Epithelial cell of esophagus (primary cell): Measurements from ENCODE around the gene TNNT2.

Experiments
- DNase-seq: peaks from one replicate; pipeline ENCODE4 v3.0.0; 2010; ENCODE audit warnings: low read depth
- H3K4me3 ChIP-seq: 2 replicates; pipeline ENCODE4 v1.5.1; 2011; ENCODE audit warnings: mild to moderate bottlenecking, low read length, control low read depth
- TF ChIP-seq, protein P1 (sequence below): IDR thresholded peaks from 2 replicates; pipeline ENCODE4 v1.5.1; 2011; ENCODE audit warnings: low read depth, mild to moderate bottlenecking, low read length, control low read depth, inconsistent platforms; ENCODE audit not compliant: insufficient read depth; ENCODE audit errors: missing control alignments

The TNNT2 gene

GRCh38 chr1:201421041-201421440 lies 43.6 kb upstream of the TNNT2 start:
- no peak for DNase-seq
- no peak overlapping the region for H3K4me3 ChIP-seq
- TF ChIP-seq, protein P1, sequence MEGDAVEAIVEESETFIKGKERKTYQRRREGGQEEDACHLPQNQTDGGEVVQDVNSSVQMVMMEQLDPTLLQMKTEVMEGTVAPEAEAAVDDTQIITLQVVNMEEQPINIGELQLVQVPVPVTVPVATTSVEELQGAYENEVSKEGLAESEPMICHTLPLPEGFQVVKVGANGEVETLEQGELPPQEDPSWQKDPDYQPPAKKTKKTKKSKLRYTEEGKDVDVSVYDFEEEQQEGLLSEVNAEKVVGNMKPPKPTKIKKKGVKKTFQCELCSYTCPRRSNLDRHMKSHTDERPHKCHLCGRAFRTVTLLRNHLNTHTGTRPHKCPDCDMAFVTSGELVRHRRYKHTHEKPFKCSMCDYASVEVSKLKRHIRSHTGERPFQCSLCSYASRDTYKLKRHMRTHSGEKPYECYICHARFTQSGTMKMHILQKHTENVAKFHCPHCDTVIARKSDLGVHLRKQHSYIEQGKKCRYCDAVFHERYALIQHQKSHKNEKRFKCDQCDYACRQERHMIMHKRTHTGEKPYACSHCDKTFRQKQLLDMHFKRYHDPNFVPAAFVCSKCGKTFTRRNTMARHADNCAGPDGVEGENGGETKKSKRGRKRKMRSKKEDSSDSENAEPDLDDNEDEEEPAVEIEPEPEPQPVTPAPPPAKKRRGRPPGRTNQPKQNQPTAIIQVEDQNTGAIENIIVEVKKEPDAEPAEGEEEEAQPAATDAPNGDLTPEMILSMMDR: no peak

GRCh38 chr1:201420608-201421002 lies 43.1 kb upstream of the TNNT2 start:
- no peak overlapping the region for H3K4me3 ChIP-seq
- TF ChIP-seq, protein P1: no peak
- no peak for DNase-seq

DNA sequence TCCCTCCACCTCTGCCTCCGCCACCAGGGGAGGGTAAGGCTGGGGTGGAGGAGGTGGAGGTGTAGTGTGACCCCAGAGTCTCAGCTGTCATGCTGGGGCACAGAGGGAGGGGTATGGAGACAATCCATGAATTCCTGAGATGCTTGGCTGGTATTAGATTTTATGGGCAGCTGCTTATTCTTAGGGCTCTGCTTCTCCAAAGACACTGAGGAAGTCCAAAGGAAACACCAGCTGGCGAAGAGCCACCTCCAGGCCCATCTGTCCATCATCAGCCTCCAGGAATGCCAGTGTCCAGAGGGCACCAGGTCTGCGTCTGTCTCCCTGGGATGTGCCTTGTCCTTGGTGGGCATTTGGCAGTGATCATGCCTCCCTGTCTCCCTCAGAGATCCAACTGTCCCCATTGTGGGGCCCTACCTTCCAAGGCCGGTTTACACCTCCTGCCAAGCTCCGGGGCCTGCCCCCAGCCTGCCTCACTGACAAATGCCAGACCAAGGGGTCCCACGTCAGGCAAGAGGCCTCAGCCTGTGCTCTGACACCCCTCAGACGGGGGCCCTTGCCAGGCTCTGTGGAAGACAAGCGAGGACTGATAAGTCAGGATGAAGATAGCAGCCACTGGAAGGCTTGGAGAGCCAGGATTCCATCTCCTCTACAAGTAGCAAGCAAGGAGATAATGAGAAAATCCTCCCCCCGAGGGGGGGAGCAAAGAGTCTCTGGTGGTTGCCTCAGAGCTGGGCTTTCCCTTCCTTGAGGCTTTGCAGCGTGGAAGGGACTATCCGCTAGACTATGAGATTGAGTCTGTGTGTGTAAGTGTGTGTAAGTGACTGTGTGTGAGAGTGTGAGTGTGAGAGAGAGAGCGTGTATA lies 42.5 kb upstream of the TNNT2 start:
- TF ChIP-seq, protein P1: no peak
- H3K4me3 ChIP-seq: no peak overlapping the region
- DNase-seq: no peak

- TF ChIP-seq, protein P1: no peak
- no peak for DNase-seq
- no peak overlapping the region for H3K4me3 ChIP-seq
Observed at GRCh38 chr1:201419256-201419655, 41.8 kb upstream of the TNNT2 start.

GRCh38 chr1:201418461-201418860 lies 41.0 kb upstream of the TNNT2 start:
- H3K4me3 ChIP-seq: no peak overlapping the region
- TF ChIP-seq, protein P1: no peak
- DNase-seq: no peak

DNA sequence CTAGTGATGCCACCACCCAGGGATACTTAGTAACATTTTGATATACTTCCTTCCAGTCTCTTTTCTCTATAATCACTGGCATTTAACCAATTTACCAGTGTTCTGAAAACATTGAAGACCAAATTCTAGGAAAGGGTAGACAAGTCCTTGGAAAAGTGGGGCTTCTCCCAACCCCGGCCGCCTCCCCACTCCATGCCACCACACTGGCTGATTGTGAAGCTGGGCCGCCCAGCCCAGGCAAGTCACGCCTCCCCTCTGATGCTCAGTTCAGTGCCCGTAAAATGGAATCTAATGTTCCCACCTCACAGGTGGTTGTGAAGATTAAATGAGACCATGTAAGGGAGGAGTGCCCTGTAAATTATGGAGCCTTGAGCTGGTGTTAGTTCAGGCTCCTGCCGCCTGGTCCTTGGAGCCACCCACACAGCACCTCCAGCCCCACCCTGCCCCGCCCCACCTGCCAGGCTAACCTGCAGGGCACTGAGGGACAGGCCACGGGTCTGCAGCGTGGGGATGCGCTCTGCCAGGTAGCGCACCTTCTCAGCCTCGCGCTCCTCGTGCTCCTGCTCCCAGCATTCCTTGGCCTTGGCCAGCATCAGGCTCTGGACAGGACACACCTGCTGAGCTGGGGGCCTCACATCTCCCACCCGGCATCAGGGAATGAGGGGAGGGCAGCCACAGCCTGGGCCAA lies 36.7 kb upstream of the TNNT2 start:
- no peak for DNase-seq
- no peak overlapping the region for H3K4me3 ChIP-seq
- TF ChIP-seq, protein P1: no peak
